H1 (cell line): ENCODE results near the gene PRSS38. TPM values are rescaled to one million over a fixed set of nuclear protein-coding genes. Genes with fewer than 3 reads are reported as not detected.

Source experiments
- CTCF ChIA-PET: fragments of 300-600 bp; sonication (Branson Sonifier 250); formaldehyde crosslinking; loops from one replicate; lab custom pipeline; 2021; ENCODE audit not compliant: partially characterized antibody; lab: Charles Lee
- POLR2A ChIA-PET: fragments of 300-600 bp; sonication (Branson Sonifier 250); formaldehyde crosslinking; loops from one replicate; lab custom pipeline; 2021; ENCODE audit warnings: inconsistent platforms; ENCODE audit not compliant: partially characterized antibody; lab: Charles Lee
- DNase-seq, 2 experiments: peaks; one replicate each; pipeline versions ENCODE4 v3.0.0 to v3.0.0-alpha.2; 2010 to 2022; ENCODE audit warnings: low spot score in 2 of 2, low read depth in 1 of 2, mixed read lengths in 1 of 2
- FAIRE-seq: peaks from 2 replicates; lab custom pipeline; 2011; peaks lifted over from hg19 to GRCh38; lab: Jason Lieb, UNC
- H2AFZ ChIP-seq: 2 replicates; pipeline ENCODE4 v1.8.1; 2012; ENCODE audit warnings: low read length, inconsistent platforms
- H2AK5ac ChIP-seq: 2 replicates; pipeline ENCODE4 v1.6.1; 2013; ENCODE audit warnings: low read depth, low read length
- H2BK120ac ChIP-seq: replicated peaks from 2 replicates; pipeline ENCODE3; 2013; ENCODE audit warnings: low read depth, low read length, inconsistent platforms
- H2BK12ac ChIP-seq: 2 replicates; pipeline ENCODE4 v1.6.1; 2013; ENCODE audit warnings: low read depth, low read length
- H2BK15ac ChIP-seq: 2 replicates; pipeline ENCODE4 v1.6.1; 2013; ENCODE audit warnings: low read length
- H2BK20ac ChIP-seq: 2 replicates; pipeline ENCODE4 v1.6.1; 2013; ENCODE audit warnings: low read length
- H2BK5ac ChIP-seq: 2 replicates; pipeline ENCODE4 v1.6.1; 2013; ENCODE audit warnings: low read depth, low read length
- H3K14ac ChIP-seq: 2 replicates; pipeline ENCODE4 v1.6.1; 2013; ENCODE audit warnings: inconsistent platforms; ENCODE audit not compliant: insufficient read length
- H3K18ac ChIP-seq: 2 replicates; pipeline ENCODE4 v1.6.1; 2013; ENCODE audit warnings: low read length; ENCODE audit errors: extremely low read depth
- H3K23ac ChIP-seq: 2 replicates; pipeline ENCODE4 v1.6.1; 2013; ENCODE audit warnings: inconsistent platforms; ENCODE audit not compliant: insufficient read length
- H3K23me2 ChIP-seq: 2 replicates; pipeline ENCODE4 v1.6.1; 2013; ENCODE audit warnings: low read depth, low read length
- H3K27ac ChIP-seq: 2 replicates; pipeline ENCODE4 v1.6.1; 2011; ENCODE audit warnings: low read depth, low read length, inconsistent platforms
- H3K27me3 ChIP-seq, 4 experiments: replicated peaks in 1 of 4; 1 replicate in 1 of 4; 2 replicates in 3 of 4; pipeline versions ENCODE4 v1.6.1 to v1.8.1; 2011 to 2013; ENCODE audit warnings: low read length in 3 of 4, mild to moderate bottlenecking in 3 of 4, inconsistent platforms in 2 of 4, mixed read lengths in 2 of 4, moderate library complexity in 1 of 4; ENCODE audit not compliant: control insufficient read depth in 3 of 4, insufficient read depth in 3 of 4; ENCODE audit errors: extremely low read depth in 1 of 4
- H3K36me3 ChIP-seq, 4 experiments: 2 replicates each; pipeline versions ENCODE4 v1.6.1 to v1.8.1; 2011 to 2013; ENCODE audit warnings: mild to moderate bottlenecking in 4 of 4, low read length in 3 of 4, moderate library complexity in 2 of 4, control low read depth in 1 of 4, inconsistent platforms in 1 of 4; ENCODE audit not compliant: insufficient read depth in 4 of 4, control insufficient read depth in 2 of 4
- H3K4ac ChIP-seq: replicated peaks from 2 replicates; pipeline ENCODE3; 2013; ENCODE audit warnings: low read length, low read depth, mixed read lengths, inconsistent platforms; ENCODE audit not compliant: insufficient read length
- H3K4me1 ChIP-seq, 4 experiments: replicated peaks in 1 of 4; 1 replicate in 1 of 4; 2 replicates in 3 of 4; pipeline versions ENCODE4 v1.6.1 to v1.8.1; 2011 to 2013; ENCODE audit warnings: low read length in 3 of 4, inconsistent platforms in 2 of 4, mixed read lengths in 1 of 4; ENCODE audit not compliant: insufficient read depth in 4 of 4, control insufficient read depth in 3 of 4
- H3K4me2 ChIP-seq, 2 experiments: 2 replicates each; pipeline versions ENCODE4 v1.6.1 to v1.8.1; 2011 to 2013; ENCODE audit warnings: low read depth in 2 of 2, low read length in 2 of 2, control low read depth in 1 of 2, inconsistent platforms in 1 of 2, mild to moderate bottlenecking in 1 of 2; ENCODE audit not compliant: insufficient read depth in 1 of 2
- H3K4me3 ChIP-seq, 4 experiments: fragments of 200-600, 300-600 bp in 1 of 4; sonication (generic), shearing (Covaris generic), sonication (Bioruptor Twin) in 1 of 4; 2 replicates each; pipeline versions ENCODE4 v1.5.1 to v1.8.1; 2011 to 2016; ENCODE audit warnings: low read length in 4 of 4, low read depth in 3 of 4, control low read depth in 2 of 4, inconsistent platforms in 2 of 4, mild to moderate bottlenecking in 2 of 4, mixed read lengths in 1 of 4, moderate library complexity in 1 of 4; ENCODE audit not compliant: insufficient read depth in 2 of 4; ENCODE audit errors: extremely low read depth in 1 of 4
- H3K56ac ChIP-seq: replicated peaks from 2 replicates; pipeline ENCODE3; 2013; ENCODE audit warnings: low read depth, mild to moderate bottlenecking, mixed read lengths, low read length, inconsistent platforms; ENCODE audit not compliant: insufficient read length
- H3K79me1 ChIP-seq: 2 replicates; pipeline ENCODE4 v1.6.1; 2013; ENCODE audit warnings: low read depth, low read length, control low read depth
- H3K79me2 ChIP-seq, 2 experiments: 2 replicates each; pipeline versions ENCODE4 v1.6.1 to v1.8.1; 2012 to 2013; ENCODE audit warnings: low read length in 2 of 2, mild to moderate bottlenecking in 2 of 2, inconsistent platforms in 1 of 2; ENCODE audit not compliant: insufficient read depth in 2 of 2, control insufficient read depth in 1 of 2
- H3K9ac ChIP-seq, 4 experiments: replicated peaks in 1 of 4; 1 replicate in 1 of 4; 2 replicates in 3 of 4; pipeline versions ENCODE4 v1.6.1 to v1.8.1; 2011 to 2013; ENCODE audit warnings: low read depth in 3 of 4, low read length in 3 of 4, control low read depth in 2 of 4, mild to moderate bottlenecking in 2 of 4, moderate library complexity in 2 of 4, inconsistent platforms in 1 of 4; ENCODE audit errors: extremely low read depth in 1 of 4
- H3K9me3 ChIP-seq, 2 experiments: 2 replicates each; pipeline versions ENCODE4 v1.6.1 to v1.8.1; 2012 to 2013; ENCODE audit warnings: mild to moderate bottlenecking in 2 of 2, moderate library complexity in 2 of 2, control low read depth in 1 of 2, inconsistent platforms in 1 of 2, low read depth in 1 of 2, low read length in 1 of 2, mixed read lengths in 1 of 2; ENCODE audit not compliant: insufficient read depth in 2 of 2
- H4K20me1 ChIP-seq, 2 experiments: replicated peaks in 1 of 2; 2 replicates each; pipeline versions ENCODE3 to v1.8.1; 2011 to 2013; ENCODE audit warnings: inconsistent platforms in 2 of 2, low read length in 2 of 2, mild to moderate bottlenecking in 1 of 2; ENCODE audit not compliant: insufficient read depth in 2 of 2, control insufficient read depth in 1 of 2
- H4K5ac ChIP-seq: 2 replicates; pipeline ENCODE4 v1.6.1; 2013; ENCODE audit warnings: low read length, low read depth, mixed read lengths, inconsistent platforms; ENCODE audit not compliant: insufficient read length
- H4K8ac ChIP-seq: 2 replicates; pipeline ENCODE4 v1.8.0; 2013; ENCODE audit warnings: mild to moderate bottlenecking, moderate library complexity, low read length, inconsistent platforms; ENCODE audit not compliant: insufficient read depth; ENCODE audit errors: extremely low read depth
- H4K91ac ChIP-seq: replicated peaks from 2 replicates; pipeline ENCODE3; 2013; ENCODE audit warnings: low read length, mixed read lengths, inconsistent platforms; ENCODE audit not compliant: insufficient read length
- ASH2L ChIP-seq: fragments of 200-600, 300-600 bp; sonication (generic); IDR thresholded peaks from one replicate; pipeline ENCODE4 v1.7.1; 2017; ENCODE audit warnings: low read length
- CHD2 ChIP-seq: IDR thresholded peaks from 2 replicates; pipeline ENCODE4 v1.6.1; 2012; ENCODE audit warnings: low read length, improper control_type of control experiment
- CTBP2 ChIP-seq: IDR thresholded peaks from 2 replicates; pipeline ENCODE4 v1.7.0; 2011; ENCODE audit warnings: borderline replicate concordance, mild to moderate bottlenecking, moderate library complexity, mixed read lengths, low read length; ENCODE audit not compliant: insufficient read depth, insufficient read length
- EP300 ChIP-seq, 2 experiments: IDR thresholded peaks; 1 replicate in 1 of 2; 2 replicates in 1 of 2; pipeline ENCODE4 v1.6.1; 2011 to 2012; ENCODE audit warnings: low read depth in 2 of 2, low read length in 2 of 2, mild to moderate bottlenecking in 2 of 2, borderline replicate concordance in 1 of 2, inconsistent platforms in 1 of 2, moderate library complexity in 1 of 2
- EZH2 ChIP-seq: fragments of 200-600 bp; sonication (generic); IDR thresholded peaks from 2 replicates; pipeline ENCODE4 v1.7.1; 2012; ENCODE audit warnings: low read depth, mild to moderate bottlenecking, moderate library complexity, low read length, inconsistent platforms; ENCODE audit not compliant: severe bottlenecking
- GABPA ChIP-seq: IDR thresholded peaks from 2 replicates; pipeline ENCODE4 v1.6.1; 2011; ENCODE audit warnings: mild to moderate bottlenecking, low read length, moderate library complexity, borderline replicate concordance; ENCODE audit not compliant: insufficient read depth
- HDAC2 ChIP-seq, 2 experiments: fragments of 300-600 bp in 1 of 2; sonication (generic) in 1 of 2; IDR thresholded peaks; 2 replicates each; pipeline ENCODE4 v1.6.1; 2011 to 2012; ENCODE audit warnings: low read depth in 2 of 2, low read length in 2 of 2, mild to moderate bottlenecking in 2 of 2, moderate library complexity in 2 of 2, borderline replicate concordance in 1 of 2, inconsistent platforms in 1 of 2
- PHF8 ChIP-seq: fragments of 200-600 bp; sonication (generic); conservative IDR thresholded peaks from 2 replicates; pipeline ENCODE4 v1.7.1; 2012; ENCODE audit warnings: low read depth, mild to moderate bottlenecking, inconsistent platforms, low read length, moderate library complexity
- POU5F1 ChIP-seq: IDR thresholded peaks from 2 replicates; pipeline ENCODE4 v1.6.1; 2011; ENCODE audit warnings: low read depth, mild to moderate bottlenecking, low read length, moderate library complexity
- RBBP5 ChIP-seq: IDR thresholded peaks from 2 replicates; pipeline ENCODE4 v1.7.1; 2012; ENCODE audit warnings: low read depth, mild to moderate bottlenecking, inconsistent platforms, low read length, moderate library complexity, borderline replicate concordance
- SP1 ChIP-seq: IDR thresholded peaks from 2 replicates; pipeline ENCODE4 v1.6.1; 2011; ENCODE audit warnings: low read depth, low read length
- SUZ12 ChIP-seq: fragments of 200-600 bp; sonication (generic); IDR thresholded peaks from 2 replicates; pipeline ENCODE4 v1.6.1; 2012; ENCODE audit warnings: mild to moderate bottlenecking, inconsistent platforms, low read length, moderate library complexity, mixed read lengths
- ZNF274 ChIP-seq: IDR thresholded peaks from 2 replicates; pipeline ENCODE4 v1.7.0; 2012; ENCODE audit warnings: low read length, borderline replicate concordance; ENCODE audit errors: extremely low read depth
- polyA plus RNA-seq, 7 experiments: library from polyadenylated mRNA; depleted of rRNA in 3 of 7; stranded (reverse) in 5 of 7; unstranded in 2 of 7; fragments of >200 nt in 5 of 7; fragments of 200-250 nt in 2 of 7; gene quantifications; 1 replicate in 5 of 7; 2 replicates in 1 of 7; 4 replicates in 1 of 7; pipeline versions ENCODE4 v1.2.1 to v1.2.3, GENCODE V29; 2011 to 2013; ENCODE audit warnings: missing spikeins in 2 of 7, mixed read lengths in 2 of 7
- total RNA-seq: library from RNA; stranded (reverse); fragmentation: NEBNext Ultra II Directional; extraction: Animal tissue kit (Norgen Biotek cat#: 25700); gene quantifications from 2 replicates; pipeline ENCODE4 v1.2.1, GENCODE V29; 2021
- TF ChIP-seq, protein P1 (sequence below): IDR thresholded peaks from 2 replicates; pipeline ENCODE4 v1.6.1; 2012; ENCODE audit warnings: inconsistent platforms

The PRSS38 gene
- total and polyA plus RNA-seq, 2 of the 8 experiments (the other 6 are each of a cell fraction or from before 2014, with no cell fraction given), result not detected

DNA sequence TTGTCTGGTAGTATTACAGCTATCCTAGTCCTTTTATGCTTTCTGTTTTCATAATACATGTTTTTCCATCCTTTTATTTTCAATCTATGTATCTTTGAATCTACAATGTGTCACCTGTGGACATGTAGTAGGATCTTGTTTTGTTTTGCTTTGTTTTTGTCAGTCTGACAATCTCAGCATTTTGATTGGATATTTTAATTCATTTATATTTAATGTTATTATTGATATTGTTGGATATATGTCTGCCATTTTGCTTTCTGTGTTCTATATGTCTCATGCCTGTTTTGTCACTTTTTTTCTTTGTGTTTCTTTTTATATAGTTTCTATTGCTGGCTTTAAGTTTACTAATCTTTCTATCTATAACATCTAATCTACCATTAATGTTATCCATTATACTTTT is 11.5 kb upstream of the PRSS38 start:
- no peaks in the 10 kb centered on the region for H3K4me1 ChIP-seq
- H3K14ac ChIP-seq, result no peak overlapping the region
- no peak overlapping the region for H4K91ac ChIP-seq
- CTCF ChIA-PET, result interaction anchor here (1.4 kb wide), 2 partner anchors 40 to 42 kb away, joined by 3 to 4 read pairs; no protein-coding TSS in a partner anchor
- H3K4me2 ChIP-seq, result no peak overlapping the region
- no peaks in the 10 kb centered on the region for H3K79me2 ChIP-seq
- no peak overlapping the region for H4K8ac ChIP-seq
- H2BK12ac ChIP-seq, result no peak overlapping the region
- H4K20me1 ChIP-seq, result no peaks in the 10 kb centered on the region
- no peak overlapping the region for H4K5ac ChIP-seq
- DNase-seq (no peak), FAIRE-seq (no peak)
- H3K9ac ChIP-seq, result no peak overlapping the region
- no peaks in the 10 kb centered on the region for H3K36me3 ChIP-seq
- H2BK15ac ChIP-seq, result no peak overlapping the region
- no peak overlapping the region for H2BK20ac ChIP-seq
- no peak overlapping the region for H2AFZ ChIP-seq
- no peaks in the 10 kb centered on the region for H3K23me2 ChIP-seq
- no peaks in the 10 kb centered on the region for H3K79me1 ChIP-seq
- POLR2A ChIA-PET, result no interaction called here
- H2BK5ac ChIP-seq, result no peak overlapping the region
- no peak overlapping the region for H3K18ac ChIP-seq
- no peak overlapping the region for H3K23ac ChIP-seq
- H2AK5ac ChIP-seq, result no peak overlapping the region
- H3K4me3 ChIP-seq, result no peak overlapping the region
- no peak overlapping the region for H3K56ac ChIP-seq
- H3K27me3 ChIP-seq, result 0 out of 7 replicates have a peak, but pooled peaks cover 0 to 3% (median 0%) of the 10 kb centered on the region in 4 experiments
- no peak overlapping the region for H3K4ac ChIP-seq
- H3K27ac ChIP-seq, result no peak overlapping the region
- H2BK120ac ChIP-seq, result no peak overlapping the region
- no peaks in the 10 kb centered on the region for H3K9me3 ChIP-seq
- no peak for TF ChIP-seq GABPA
- no peak for TF ChIP-seq POU5F1
- TF ChIP-seq CHD2, result no peak
- TF ChIP-seq EZH2, result no peak
- TF ChIP-seq CTBP2, result no peak
- TF ChIP-seq HDAC2 (IDR thresholded peaks at IDR 0.05; ENCODE audit: borderline replicate concordance in 1 of 2, low read depth in 2 of 2, low read length in 2 of 2), result no peak
- no peak for TF ChIP-seq RBBP5
- TF ChIP-seq EP300 (IDR thresholded peaks at IDR 0.05; ENCODE audit: borderline replicate concordance in 1 of 2, low read depth in 2 of 2, low read length in 2 of 2), result no peak
- TF ChIP-seq ASH2L, result no peak
- TF ChIP-seq, protein P1, sequence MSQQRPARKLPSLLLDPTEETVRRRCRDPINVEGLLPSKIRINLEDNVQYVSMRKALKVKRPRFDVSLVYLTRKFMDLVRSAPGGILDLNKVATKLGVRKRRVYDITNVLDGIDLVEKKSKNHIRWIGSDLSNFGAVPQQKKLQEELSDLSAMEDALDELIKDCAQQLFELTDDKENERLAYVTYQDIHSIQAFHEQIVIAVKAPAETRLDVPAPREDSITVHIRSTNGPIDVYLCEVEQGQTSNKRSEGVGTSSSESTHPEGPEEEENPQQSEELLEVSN, result no peak
- TF ChIP-seq SUZ12, result no peak
- no peak for TF ChIP-seq SP1
- no peak for TF ChIP-seq ZNF274
- no peak for TF ChIP-seq PHF8
